HG03469 (cell line): ENCODE measurements around the gene TACC3.

ENCODE experiments used
- ATAC-seq: cut with Tn5 transposase; IDR thresholded peaks from one replicate; pipeline ENCODE4 v1.9.1; 2021; ENCODE audit warnings: mild to moderate bottlenecking, moderate library complexity, moderate number of reproducible peaks; ENCODE audit not compliant: unreplicated experiment

The TACC3 gene

GRCh38 chr4:1770245-1770644 is 48.9 kb downstream of the TACC3 start:
- ATAC-seq = no peak

GRCh38 chr4:1770791-1771231 is 49.5 kb downstream of the TACC3 start:
- ATAC-seq = no peak

- ATAC-seq = no peak
Measured at GRCh38 chr4:1771555-1772305, 50.4 kb downstream of the TACC3 start.

GRCh38 chr4:1772853-1773538 is 51.7 kb downstream of the TACC3 start:
- no peak for ATAC-seq

- ATAC-seq = no peak
Measured at GRCh38 chr4:1773754-1774153, 52.4 kb downstream of the TACC3 start.

GRCh38 chr4:1775731-1776500 is 54.6 kb downstream of the TACC3 start:
- ATAC-seq = no peak

GRCh38 chr4:1776521-1777161 is 55.3 kb downstream of the TACC3 start:
- ATAC-seq = no peak

- ATAC-seq = no peak
Measured at GRCh38 chr4:1777822-1778641, 56.7 kb downstream of the TACC3 start.

- ATAC-seq = no peak
Measured at GRCh38 chr4:1778642-1779392, 57.5 kb downstream of the TACC3 start.

- no peak for ATAC-seq
Measured at GRCh38 chr4:1779588-1780382, 58.5 kb downstream of the TACC3 start.

GRCh38 chr4:1780435-1780834 is 59.1 kb downstream of the TACC3 start:
- ATAC-seq = no peak

GRCh38 chr4:1783015-1783414 is 61.7 kb downstream of the TACC3 start:
- ATAC-seq = no peak

- no peak for ATAC-seq
Measured at GRCh38 chr4:1783970-1784369, 62.6 kb downstream of the TACC3 start.

GRCh38 chr4:1784395-1784788 is 63.1 kb downstream of the TACC3 start:
- ATAC-seq = no peak

GRCh38 chr4:1784789-1785591 is 63.7 kb downstream of the TACC3 start:
- no peak for ATAC-seq

- no peak for ATAC-seq
Measured at GRCh38 chr4:1785592-1785991, 64.3 kb downstream of the TACC3 start.

GRCh38 chr4:1786544-1787362 is 65.4 kb downstream of the TACC3 start:
- no peak for ATAC-seq
